ENCODE measurements around the gene BSG.

GRCh38 chr19:609004-609346 lies 36.6 kb downstream of the BSG start:
- TF ChIP-seq GATA2 (IDR thresholded peaks at IDR 0.05; ENCODE audit: low read depth, low read length) (no peak), GATA3 (IDR thresholded peaks at IDR 0.05; ENCODE audit: low read depth, low read length) (no peak)

Measured in SH-SY5Y (cell line).